HCT116 (cell line): Measurements from ENCODE around the gene NPHS1.

Experiments used
- POLR2A ChIP-seq: IDR thresholded peaks from 2 replicates; pipeline ENCODE4 v1.7.0; 2011; ENCODE audit warnings: borderline replicate concordance; ENCODE audit not compliant: insufficient read depth, insufficient read length; ENCODE audit errors: extremely low read depth
- ZFX ChIP-seq: fragments of 450-650 bp; IDR thresholded peaks from 2 replicates; pipeline ENCODE4 v1.6.1; 2017
- TF ChIP-seq, protein P1 (sequence below), 3 experiments: fragments of 200-600 bp in 1 of 3; sonication (generic) in 1 of 3; IDR thresholded peaks in 2 of 3; conservative IDR thresholded peaks in 1 of 3; 2 replicates each; pipeline ENCODE4 v1.5.1; 2012 to 2017; ENCODE audit warnings: low read depth in 2 of 3, low read length in 2 of 3, antibody characterized with exemption in 1 of 3, borderline replicate concordance in 1 of 3, control low read depth in 1 of 3, mild to moderate bottlenecking in 1 of 3, mixed read lengths in 1 of 3, mixed run types in 1 of 3, moderate library complexity in 1 of 3; ENCODE audit not compliant: insufficient read depth in 1 of 3

DNA sequence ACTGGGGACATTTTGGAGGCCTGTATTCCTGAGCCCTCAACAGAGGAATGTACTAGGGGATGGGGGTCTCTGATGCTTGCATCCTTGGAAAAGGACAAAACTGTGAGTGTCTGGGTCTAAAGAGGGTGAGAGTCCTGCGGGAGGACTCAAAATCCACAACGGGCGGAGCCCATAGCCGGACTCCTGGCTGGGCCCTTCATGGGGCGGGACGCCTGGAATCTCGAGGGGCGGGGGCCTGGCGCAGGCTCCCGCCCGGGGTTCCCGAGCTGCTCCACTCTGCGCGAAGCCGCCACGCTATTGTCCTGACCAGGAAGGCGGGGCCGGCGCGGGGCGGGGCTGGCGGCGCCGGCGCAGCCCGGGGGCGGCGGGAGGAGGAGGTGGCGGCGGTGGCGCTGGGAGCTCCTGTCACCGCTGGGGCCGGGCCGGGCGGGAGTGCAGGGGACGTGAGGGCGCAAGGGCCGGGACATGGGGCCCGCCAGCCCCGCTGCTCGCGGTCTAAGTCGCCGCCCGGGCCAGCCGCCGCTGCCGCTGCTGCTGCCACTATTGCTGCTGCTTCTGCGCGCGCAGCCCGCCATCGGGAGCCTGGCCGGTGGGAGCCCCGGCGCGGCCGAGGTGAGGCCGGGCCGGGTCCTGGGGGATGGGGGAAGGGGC, 16.0 kb upstream of the NPHS1 start, which contains the start of gene APLP1:
- no peak for TF ChIP-seq POLR2A
- TF ChIP-seq, protein P1, sequence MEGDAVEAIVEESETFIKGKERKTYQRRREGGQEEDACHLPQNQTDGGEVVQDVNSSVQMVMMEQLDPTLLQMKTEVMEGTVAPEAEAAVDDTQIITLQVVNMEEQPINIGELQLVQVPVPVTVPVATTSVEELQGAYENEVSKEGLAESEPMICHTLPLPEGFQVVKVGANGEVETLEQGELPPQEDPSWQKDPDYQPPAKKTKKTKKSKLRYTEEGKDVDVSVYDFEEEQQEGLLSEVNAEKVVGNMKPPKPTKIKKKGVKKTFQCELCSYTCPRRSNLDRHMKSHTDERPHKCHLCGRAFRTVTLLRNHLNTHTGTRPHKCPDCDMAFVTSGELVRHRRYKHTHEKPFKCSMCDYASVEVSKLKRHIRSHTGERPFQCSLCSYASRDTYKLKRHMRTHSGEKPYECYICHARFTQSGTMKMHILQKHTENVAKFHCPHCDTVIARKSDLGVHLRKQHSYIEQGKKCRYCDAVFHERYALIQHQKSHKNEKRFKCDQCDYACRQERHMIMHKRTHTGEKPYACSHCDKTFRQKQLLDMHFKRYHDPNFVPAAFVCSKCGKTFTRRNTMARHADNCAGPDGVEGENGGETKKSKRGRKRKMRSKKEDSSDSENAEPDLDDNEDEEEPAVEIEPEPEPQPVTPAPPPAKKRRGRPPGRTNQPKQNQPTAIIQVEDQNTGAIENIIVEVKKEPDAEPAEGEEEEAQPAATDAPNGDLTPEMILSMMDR (IDR thresholded peaks at IDR 0.05 in 2 of 3, conservative IDR thresholded peaks at IDR 0.05 in 1 of 3; ENCODE audit: borderline replicate concordance in 1 of 3, insufficient read depth in 1 of 3, low read depth in 2 of 3, low read length in 2 of 3): no peak
- no peak for TF ChIP-seq ZFX
